Measurements from ENCODE around the gene NBAS. TPM values are rescaled to one million over a fixed set of nuclear protein-coding genes. Genes with fewer than 3 reads are reported as not detected.

Gene NBAS
- total and polyA plus RNA-seq, 2 of the 4 experiments (the other 2 are of a cell fraction), result 22.3 to 105 TPM

- intact Hi-C loops (cut with micrococcal nuclease), result no loop called here
Observed at GRCh38 chr2:15426606-15427005, 134.5 kb downstream of the NBAS start.

More at GRCh38 chr2:15426606-15427005, 134.5 kb downstream of the NBAS start:
- H3K4me3 ChIP-seq (ENCODE audit: insufficient read depth, low read depth, low read length), result no peak overlapping the region
- POLR2A ChIA-PET (ENCODE audit: unreplicated experiment), result no interaction called here
- no peaks in the 10 kb centered on the region for H3K27me3 ChIP-seq (ENCODE audit: control insufficient read depth, insufficient read depth, low read length)
- in situ Hi-C loops (cut with MboI; ENCODE audit: low sequenced_read_pairs), result no loop called here
- no peak overlapping the region for H2BK20ac ChIP-seq (ENCODE audit: low read depth, low read length)
- H3K18ac ChIP-seq (ENCODE audit: low read depth, low read length), result no peak overlapping the region
- H3K14ac ChIP-seq (replicated peaks; ENCODE audit: low read depth, low read length), result no peak overlapping the region
- CTCF ChIA-PET, result no interaction called here
- H3K23ac ChIP-seq (ENCODE audit: low read depth, low read length), result no peak overlapping the region
- no peak overlapping the region for H2AFZ ChIP-seq (replicated peaks; ENCODE audit: low read length, poor library complexity)
- peaks cover 7% of the 10 kb centered on the region for H3K9me1 ChIP-seq (ENCODE audit: insufficient read depth, low read length)
- H2AK5ac ChIP-seq (ENCODE audit: low read depth, low read length), result no peak overlapping the region
- no peak overlapping the region for H3K27ac ChIP-seq (ENCODE audit: insufficient read depth, low read length)
- H3K4ac ChIP-seq (ENCODE audit: low read depth, low read length), result no peak overlapping the region
- H3K9ac ChIP-seq (ENCODE audit: low read depth, low read length), result no peak overlapping the region
- dilution Hi-C loops (cut with HindIII; ENCODE audit: low sequenced_read_pairs, unreplicated experiment), result no loop called here
- no peak overlapping the region for H3K4me2 ChIP-seq (ENCODE audit: low read depth, low read length)
- no peak for DNase-seq
- no peak overlapping the region for H3K56ac ChIP-seq (ENCODE audit: extremely low read depth, insufficient read depth, low read length)
- H2BK15ac ChIP-seq (ENCODE audit: low read depth, low read length), result no peak overlapping the region
- H3K4me1 ChIP-seq (ENCODE audit: control insufficient read depth, insufficient read depth, low read length), result 0 out of 2 replicates have a peak, but pooled peaks cover 1% of the 10 kb centered on the region
- no peak for TF ChIP-seq CHD1 (IDR thresholded peaks at IDR 0.05; ENCODE audit: low read depth, low read length)
- TF ChIP-seq MAZ (IDR thresholded peaks at IDR 0.05; ENCODE audit: borderline replicate concordance, low read depth, low read length), result no peak
- no peak for TF ChIP-seq MAFK (IDR thresholded peaks at IDR 0.05; ENCODE audit: low read depth, low read length)
- TF ChIP-seq RAD21 (IDR thresholded peaks at IDR 0.05; ENCODE audit: low read length), result no peak
- TF ChIP-seq BHLHE40 (IDR thresholded peaks at IDR 0.05; ENCODE audit: low read depth, low read length), result no peak
- TF ChIP-seq POLR2A (IDR thresholded peaks at IDR 0.05; ENCODE audit: low read depth, low read length), result no peak
- no peak for TF ChIP-seq CTCF (conservative IDR thresholded peaks at IDR 0.05; ENCODE audit: low read depth, low read length)
- no peak for TF ChIP-seq USF2 (IDR thresholded peaks at IDR 0.05; ENCODE audit: low read depth, low read length)
- no peak for TF ChIP-seq RCOR1 (IDR thresholded peaks at IDR 0.05; ENCODE audit: insufficient replicate concordance, low read length)
- no peak for TF ChIP-seq MXI1 (IDR thresholded peaks at IDR 0.05; ENCODE audit: borderline replicate concordance, low read depth, low read length)
- TF ChIP-seq SMC3 (IDR thresholded peaks at IDR 0.05; ENCODE audit: low read depth, low read length), result no peak
- no peak for TF ChIP-seq FOS (IDR thresholded peaks at IDR 0.05; ENCODE audit: low read depth, low read length)
- TF ChIP-seq CEBPB (IDR thresholded peaks at IDR 0.05; ENCODE audit: low read depth, low read length), result no peak
- no peaks in the 10 kb centered on the region for H4K20me1 ChIP-seq (ENCODE audit: insufficient read depth, low read length)
- no peak for ATAC-seq (ENCODE audit: low read depth)
- BruUV-seq (replicated peaks), result no TSS peak
- H4K91ac ChIP-seq (ENCODE audit: insufficient read depth, low read depth, low read length), result no peak overlapping the region
- H2AK9ac ChIP-seq (replicated peaks; ENCODE audit: low read depth, low read length, poor library complexity), result no peak overlapping the region
- no peak overlapping the region for H2BK120ac ChIP-seq (ENCODE audit: low read depth, low read length)
- H2BK5ac ChIP-seq (ENCODE audit: low read depth, low read length, poor library complexity, severe bottlenecking), result no peak overlapping the region
- H4K8ac ChIP-seq (ENCODE audit: low read depth in 2 of 2, low read length in 2 of 2), result no peak overlapping the region
- H4K5ac ChIP-seq (ENCODE audit: low read depth, low read length), result no peak overlapping the region
- H3K9me3 ChIP-seq (ENCODE audit: control insufficient read depth, insufficient read depth, low read length), result no peaks in the 10 kb centered on the region
- H3K79me1 ChIP-seq (ENCODE audit: low read depth in 1 of 2, low read length in 2 of 2), result peaks cover 0 to 3% of the 10 kb centered on the region in 2 experiments; a peak in 2 of 4 replicates
- H3K36me3 ChIP-seq (ENCODE audit: control insufficient read depth, insufficient read depth, low read length), result peaks cover 3% of the 10 kb centered on the region
- no CpG with 5 or more reads among the region's 5 CpGs for WGBS, 2 experiments (ENCODE audit: extremely low coverage in 2 of 2, insufficient read length in 1 of 2)

Measured in IMR-90 (cell line).